Activated naive CD4-positive, alpha-beta T cell treated with anti-CD3 and anti-CD28 coated beads for 36 hours (primary cell): ENCODE data around the gene IL17RE. TPM values are rescaled to one million over a fixed set of nuclear protein-coding genes. Genes with fewer than 3 reads are reported as not detected.

Experiments used
- CTCF ChIA-PET: fragments of 350-600 bp; sonication (Branson Sonifier 250); formaldehyde crosslinking; loops from one replicate; lab custom pipeline; 2021; ENCODE audit warnings: antibody characterized with exemption; lab: Charles Lee
- DNase-seq: peaks from one replicate; pipeline ENCODE4 v3.0.0-alpha.2; 2020
- H3K27ac Mint-ChIP-seq: one replicate; pipeline ENCODE4 v1.8.0; 2021; ENCODE audit warnings: mild to moderate bottlenecking, mixed read lengths
- H3K27me3 Mint-ChIP-seq: one replicate; pipeline ENCODE4 v1.8.0; 2021; ENCODE audit warnings: low read depth, mixed read lengths
- H3K36me3 Mint-ChIP-seq: one replicate; pipeline ENCODE4 v1.8.0; 2021; ENCODE audit warnings: low read depth, mixed read lengths
- H3K4me1 Mint-ChIP-seq: one replicate; pipeline ENCODE4 v1.8.0; 2021; ENCODE audit warnings: low read depth, mixed read lengths
- H3K4me3 Mint-ChIP-seq: one replicate; pipeline ENCODE4 v1.8.0; 2021; ENCODE audit warnings: mild to moderate bottlenecking, moderate library complexity, mixed read lengths
- H3K9me3 Mint-ChIP-seq: one replicate; pipeline ENCODE4 v1.8.0; 2021; ENCODE audit warnings: mixed read lengths
- intact Hi-C: fragments of 100-400 bp; cut with micrococcal nuclease; formaldehyde crosslinking; loops from one replicate; pipeline ENCODE4 v1.15.1; 2023
- total RNA-seq, 2 experiments: library from RNA; stranded (reverse); gene quantifications; one replicate each; pipeline ENCODE4 v1.2.3, GENCODE V29; 2021

The IL17RE gene
- total RNA-seq, 2 experiments from 2014 or later: 0.24 to 0.25 TPM

DNA sequence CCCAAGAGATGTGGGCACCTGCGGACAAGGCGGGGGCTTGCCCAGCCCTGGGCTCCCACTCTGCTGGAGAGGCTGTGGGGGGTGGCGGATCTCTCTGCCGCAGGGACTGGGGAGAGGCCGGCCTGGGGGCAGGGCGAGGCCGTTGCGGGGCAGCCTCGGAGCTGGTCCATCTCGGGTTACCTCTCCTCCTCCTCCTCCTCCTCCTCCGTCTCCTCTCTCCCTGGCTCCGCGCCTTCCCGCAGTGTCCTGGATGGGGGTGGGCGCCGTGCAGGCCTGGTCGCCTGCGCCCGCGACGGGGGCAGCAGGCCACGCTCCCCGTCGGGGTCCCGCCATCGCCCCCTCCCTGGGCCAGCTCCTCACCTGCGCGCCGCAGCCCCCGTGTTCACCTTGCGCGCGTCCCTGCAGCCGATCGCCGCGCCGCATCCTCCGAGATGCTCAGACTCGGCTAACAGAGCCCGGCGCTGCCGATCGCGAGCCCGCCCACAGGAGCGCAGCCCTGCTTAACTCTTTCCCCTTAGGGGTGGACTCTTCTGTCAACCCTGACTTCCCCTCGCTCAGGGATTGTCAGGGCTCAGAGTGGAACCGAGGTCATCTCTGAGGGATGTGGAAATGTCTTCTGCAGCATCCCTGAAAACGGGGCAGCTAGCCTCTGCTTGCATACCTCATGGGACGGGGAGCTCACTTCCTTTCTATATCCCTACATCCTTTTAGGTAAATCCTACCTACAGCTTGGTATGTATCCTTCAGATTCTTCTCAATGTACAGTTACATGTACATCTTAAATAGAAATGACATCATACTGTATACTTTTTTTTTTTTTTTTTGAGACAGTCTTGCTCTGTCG is 49.5 kb downstream of the IL17RE start, which contains the start of gene PRRT3:
PRRT3 (minus strand) TSS at position 447 of the 844 bp plus-strand sequence. CDS start 2,293 bp downstream, outside the sequence.
- H3K4me3 Mint-ChIP-seq: peak within 1 kb of the TSS; percentile 81
- H3K27me3 Mint-ChIP-seq: no peaks in the 10 kb centered on the region
- H3K27ac Mint-ChIP-seq: peak within 1 kb of the TSS; percentile 86
- H3K4me1 Mint-ChIP-seq: peaks cover 16% of the 10 kb centered on the region
- intact Hi-C loops: loop anchor here (1.0 to 5.0 kb wide), 6 partner anchors 19 to 369 kb away; partner anchors contain the start of genes ARPC4, CRELD1, FANCD2 and SEC13
- H3K9me3 Mint-ChIP-seq: no peaks in the 10 kb centered on the region
- no peaks in the 10 kb centered on the region for H3K36me3 Mint-ChIP-seq
- DNase-seq: peak; percentile 77
- CTCF ChIA-PET: interaction anchor here (0.5 to 2.9 kb wide), 7 partner anchors 10 to 225 kb away, joined by 3 to 14 read pairs (median 3); partner anchors contain the start of genes CRELD1 and RPUSD3

DNA sequence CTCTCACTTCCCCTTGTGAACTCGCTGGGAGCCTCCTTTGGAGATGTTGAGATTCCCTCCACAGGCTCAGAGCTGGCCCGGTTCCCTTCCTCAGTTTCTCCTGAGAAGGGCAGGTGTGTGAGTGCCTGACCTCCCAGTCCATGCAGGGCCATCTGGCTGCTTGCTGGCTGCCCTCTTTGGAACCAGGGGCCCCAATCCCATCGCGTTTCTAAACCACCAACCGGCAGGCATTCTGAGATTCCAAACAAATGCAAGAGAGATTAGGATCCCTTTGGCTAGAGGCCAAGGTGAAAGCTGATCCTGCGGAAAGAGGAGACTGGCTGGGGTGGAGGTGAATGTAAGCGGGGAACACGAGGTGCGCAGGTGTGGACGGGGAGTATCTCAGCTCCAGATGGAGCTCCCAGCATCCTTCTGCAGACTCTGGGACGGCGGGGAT is 52.4 kb downstream of the IL17RE start:
- intact Hi-C loops: no loop called here
- no peak for DNase-seq
- no peaks in the 10 kb centered on the region for H3K9me3 Mint-ChIP-seq
- no peaks in the 10 kb centered on the region for H3K36me3 Mint-ChIP-seq
- CTCF ChIA-PET: interaction anchor here (1.3 kb wide), 1 partner anchor 9 kb away, joined by 9 read pairs; no protein-coding TSS in a partner anchor
- peaks cover 15% of the 10 kb centered on the region for H3K4me1 Mint-ChIP-seq
- H3K27ac Mint-ChIP-seq: no peak overlapping the region
- no peak overlapping the region for H3K4me3 Mint-ChIP-seq
- H3K27me3 Mint-ChIP-seq: no peaks in the 10 kb centered on the region

- CTCF ChIA-PET: interaction anchor here (1.3 kb wide), 1 partner anchor 9 kb away, joined by 9 read pairs; no protein-coding TSS in a partner anchor
- intact Hi-C loops: no loop called here
- no peak for DNase-seq
- Mint-ChIP-seq H3K9me3 (no peaks in the 10 kb centered on the region), H3K4me3 (no peak overlapping the region), H3K27me3 (no peaks in the 10 kb centered on the region), H3K4me1 (peaks cover 8% of the 10 kb centered on the region), H3K36me3 (no peaks in the 10 kb centered on the region), H3K27ac (no peak overlapping the region)
Observed at GRCh38 chr3:9955611-9956352, 53.1 kb downstream of the IL17RE start.

- Mint-ChIP-seq H3K4me1 (peaks cover 3% of the 10 kb centered on the region), H3K9me3 (no peaks in the 10 kb centered on the region), H3K36me3 (peaks cover 2% of the 10 kb centered on the region), H3K27ac (no peak overlapping the region), H3K27me3 (no peaks in the 10 kb centered on the region), H3K4me3 (no peak overlapping the region)
- intact Hi-C loops: no loop called here
- no peak for DNase-seq
- CTCF ChIA-PET: no interaction called here
Observed at GRCh38 chr3:9957214-9957613, 54.6 kb downstream of the IL17RE start.

GRCh38 chr3:9965200-9965875 is 62.7 kb downstream of the IL17RE start:
- intact Hi-C loops: no loop called here
- H3K27ac Mint-ChIP-seq: no peak overlapping the region

More at GRCh38 chr3:9965200-9965875, 62.7 kb downstream of the IL17RE start:
- no peaks in the 10 kb centered on the region for H3K4me1 Mint-ChIP-seq
- CTCF ChIA-PET: interaction anchor here (0.6 to 1.5 kb wide), 2 partner anchors 33 to 43 kb away, joined by 3 read pairs; no protein-coding TSS in a partner anchor
- H3K4me3 Mint-ChIP-seq: no peak overlapping the region
- H3K36me3 Mint-ChIP-seq: peaks cover 17% of the 10 kb centered on the region
- no peaks in the 10 kb centered on the region for H3K27me3 Mint-ChIP-seq
- H3K9me3 Mint-ChIP-seq: no peaks in the 10 kb centered on the region
- DNase-seq: no peak

Other genes starting within 250 kb of the IL17RE start
- gene CPNE9, start 199.0 kb upstream of the IL17RE start, total RNA-seq: not detected
- 10 to 100 TPM; 16.8 to 19.4 TPM for gene BRPF1, start 171.1 kb upstream of the IL17RE start, total RNA-seq
- gene OGG1, start 152.9 kb upstream of the IL17RE start, total RNA-seq: 10 to 100 TPM; 26.1 to 28.5 TPM
- gene CAMK1, start 132.9 kb upstream of the IL17RE start, total RNA-seq: 10 to 100 TPM; 18.9 to 19.5 TPM
- gene TADA3, start 110.4 kb upstream of the IL17RE start, total RNA-seq: 10 to 100 TPM; 62.4 to 67.6 TPM
- 100 to 1,000 TPM; 141 to 144 TPM for gene ARPC4, start 109.8 kb upstream of the IL17RE start, total RNA-seq
- gene TTLL3, start 92.6 kb upstream of the IL17RE start, total RNA-seq: 10 to 100 TPM; 46.3 to 47.1 TPM
- gene RPUSD3, start 58.8 kb upstream of the IL17RE start, total RNA-seq: 10 to 100 TPM; 82.0 to 83.7 TPM
- not detected for gene CIDEC, start 22.6 kb upstream of the IL17RE start, total RNA-seq
- gene JAGN1, start 12.2 kb upstream of the IL17RE start, total RNA-seq: 10 to 100 TPM; 11.7 to 13.6 TPM
- gene IL17RC, start 14.2 kb downstream of the IL17RE start, total RNA-seq: under 1 TPM; 0.21 to 0.44 TPM
- gene CRELD1, start 31.0 kb downstream of the IL17RE start, total RNA-seq: 10 to 100 TPM; 15.7 to 19.9 TPM
- 1 to 10 TPM; 5.8 to 6.7 TPM for gene PRRT3, start 49.6 kb downstream of the IL17RE start, total RNA-seq
- gene EMC3, start 84.0 kb downstream of the IL17RE start, total RNA-seq: 10 to 100 TPM; 28.4 to 32.0 TPM
- gene FANCD2, start 123.6 kb downstream of the IL17RE start, total RNA-seq: 10 to 100 TPM; 86.3 to 90.8 TPM
- gene FANCD2OS, start 205.4 kb downstream of the IL17RE start, total RNA-seq: not detected
- 10 to 100 TPM; 73.6 to 73.7 TPM for gene BRK1, start 212.8 kb downstream of the IL17RE start, total RNA-seq
- 10 to 100 TPM; 51.5 to 54.0 TPM for gene VHL, start 238.9 kb downstream of the IL17RE start, total RNA-seq